Stimulated activated CD4-positive, alpha-beta T cell treated with anti-CD3 and anti-CD28 coated beads, Interleukin-12 subunit alpha, Interleukin-12 subunit beta, amount 100 ng/mL, for 4 hours (primary cell): ENCODE data around the gene ACP5.
A peak's percentile ranks its signal among the peaks of the same experiment; 100 is the strongest.
"Not testable (repeated sequence)": the region's sequence is repeated elsewhere in the genome, so short reads cannot be mapped to it uniquely, and the experiment has no call there.

Experiments
- DNase-seq: peaks from one replicate; pipeline ENCODE4 v3.0.0-alpha.2; 2020

The ACP5 gene

DNA sequence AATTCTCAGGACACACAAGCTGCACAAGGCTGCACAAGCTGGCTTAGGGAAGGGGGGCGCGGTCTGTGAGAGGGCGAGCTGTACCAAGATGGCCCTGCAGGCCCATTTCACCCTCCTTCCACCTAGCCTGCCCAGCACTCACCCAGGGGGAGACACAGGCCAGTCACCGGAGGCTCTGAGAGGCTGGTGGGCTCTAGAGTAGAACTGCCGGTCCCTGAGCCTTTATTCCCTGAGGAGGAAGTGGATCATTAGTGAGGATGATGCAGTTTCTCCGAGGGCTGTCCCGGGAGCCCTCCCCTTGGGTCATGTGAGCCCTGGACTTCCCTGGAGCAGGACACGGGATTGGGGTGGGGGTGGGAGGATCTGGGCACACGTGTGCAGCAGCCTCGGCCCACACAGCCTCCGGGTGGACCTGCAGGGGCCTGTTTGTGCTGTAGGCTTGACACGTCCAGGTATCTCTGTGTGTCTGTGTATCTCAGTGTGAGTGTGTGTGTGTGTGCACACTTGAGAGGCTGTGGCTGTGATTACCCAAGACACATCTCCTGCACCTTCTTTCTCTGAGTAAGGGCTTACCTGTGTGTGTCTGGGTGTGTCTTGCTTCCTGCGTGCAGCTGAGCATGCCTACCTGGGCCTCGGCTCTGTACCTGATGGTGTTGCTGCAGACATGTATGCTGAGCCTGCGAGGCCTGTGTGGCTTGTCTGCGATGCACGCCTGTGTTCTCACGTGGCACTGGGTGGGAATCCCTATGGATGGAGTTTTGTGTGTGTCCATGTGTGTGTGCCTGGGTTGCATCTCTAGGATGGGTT is at the start of gene ACP5:
Gene ACP5, minus strand, starts transcription at position 195 of the 807 bp plus-strand sequence. CDS start 328 bp downstream, outside the sequence.
- DNase-seq = no peak

DNA sequence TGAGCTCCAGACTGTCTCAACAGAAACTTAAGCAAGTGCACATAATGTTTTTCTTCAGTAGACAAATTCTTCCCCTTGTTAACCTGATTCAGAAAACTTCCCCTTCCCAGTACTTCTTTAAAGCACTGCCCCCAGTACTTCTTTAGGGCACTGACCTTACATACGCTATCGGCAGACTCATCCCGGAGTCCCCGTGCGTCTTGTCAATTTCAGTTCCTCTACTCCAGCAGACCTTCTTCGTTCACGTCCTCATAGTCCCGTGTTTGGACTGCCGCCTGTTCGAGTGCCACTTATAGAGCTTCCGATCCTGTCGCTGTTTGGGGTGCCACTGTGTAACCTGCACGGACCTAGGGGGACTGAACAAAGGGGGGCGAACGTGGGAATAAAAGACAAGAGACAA is 48.8 kb upstream of the ACP5 start:
- DNase-seq = no peak

DNA sequence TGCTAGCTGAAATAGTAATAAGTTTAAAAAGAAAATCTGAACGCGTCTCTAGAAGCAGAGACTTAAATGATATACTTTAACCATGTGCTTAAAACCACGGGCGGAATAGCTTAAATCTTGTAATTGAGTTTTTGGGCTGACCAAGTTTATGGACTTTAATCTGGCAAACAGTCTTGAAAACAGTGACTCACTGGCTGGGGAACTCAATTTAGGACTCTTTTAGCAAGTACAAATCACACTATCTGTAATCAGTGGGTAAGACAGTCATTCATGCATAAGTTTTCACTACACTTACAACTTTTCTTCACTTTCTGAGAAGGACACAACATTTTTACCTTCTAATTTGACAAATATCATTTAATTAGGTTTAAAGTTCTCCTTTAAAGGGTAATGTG is 46.6 kb upstream of the ACP5 start:
- DNase-seq = no peak

DNA sequence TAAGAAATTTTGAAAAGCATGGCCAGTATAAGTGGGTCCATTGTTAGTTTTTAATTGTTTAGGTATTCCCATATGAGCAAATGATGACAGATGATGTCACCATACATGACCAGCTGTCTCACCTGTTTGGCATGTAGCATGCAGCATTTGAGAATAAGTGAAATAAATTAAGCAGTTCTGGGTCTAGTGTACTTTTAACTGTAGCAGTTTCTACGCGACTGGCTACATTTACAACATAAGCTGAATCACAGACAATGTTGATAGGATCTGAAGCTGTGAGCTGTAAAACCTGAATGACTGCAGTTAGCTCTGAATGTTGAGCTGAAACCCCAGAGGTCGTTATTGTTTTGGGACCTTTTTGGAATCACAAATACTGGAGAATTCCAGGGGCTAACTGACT is 45.0 kb upstream of the ACP5 start:
- DNase-seq = not testable (repeated sequence)

DNA sequence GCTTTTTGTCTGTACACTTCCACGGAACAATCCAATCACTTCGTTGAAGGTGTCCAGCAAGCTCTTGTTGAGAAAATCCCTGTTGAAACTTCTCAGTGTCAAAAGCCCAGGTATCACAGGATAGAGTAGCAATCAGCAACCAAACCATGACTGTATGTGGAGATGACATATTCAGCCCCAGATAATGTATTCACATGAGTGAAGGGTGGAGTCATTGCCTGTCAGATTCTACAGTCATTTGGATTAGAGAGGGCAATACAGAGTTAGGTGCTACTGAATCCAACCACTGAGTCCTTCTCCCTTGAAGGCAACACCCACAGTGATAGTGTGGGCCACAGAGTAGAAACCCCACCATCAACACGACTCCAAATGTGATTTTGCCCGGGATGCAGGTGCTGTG is 43.1 kb upstream of the ACP5 start:
- DNase-seq = no peak

DNA sequence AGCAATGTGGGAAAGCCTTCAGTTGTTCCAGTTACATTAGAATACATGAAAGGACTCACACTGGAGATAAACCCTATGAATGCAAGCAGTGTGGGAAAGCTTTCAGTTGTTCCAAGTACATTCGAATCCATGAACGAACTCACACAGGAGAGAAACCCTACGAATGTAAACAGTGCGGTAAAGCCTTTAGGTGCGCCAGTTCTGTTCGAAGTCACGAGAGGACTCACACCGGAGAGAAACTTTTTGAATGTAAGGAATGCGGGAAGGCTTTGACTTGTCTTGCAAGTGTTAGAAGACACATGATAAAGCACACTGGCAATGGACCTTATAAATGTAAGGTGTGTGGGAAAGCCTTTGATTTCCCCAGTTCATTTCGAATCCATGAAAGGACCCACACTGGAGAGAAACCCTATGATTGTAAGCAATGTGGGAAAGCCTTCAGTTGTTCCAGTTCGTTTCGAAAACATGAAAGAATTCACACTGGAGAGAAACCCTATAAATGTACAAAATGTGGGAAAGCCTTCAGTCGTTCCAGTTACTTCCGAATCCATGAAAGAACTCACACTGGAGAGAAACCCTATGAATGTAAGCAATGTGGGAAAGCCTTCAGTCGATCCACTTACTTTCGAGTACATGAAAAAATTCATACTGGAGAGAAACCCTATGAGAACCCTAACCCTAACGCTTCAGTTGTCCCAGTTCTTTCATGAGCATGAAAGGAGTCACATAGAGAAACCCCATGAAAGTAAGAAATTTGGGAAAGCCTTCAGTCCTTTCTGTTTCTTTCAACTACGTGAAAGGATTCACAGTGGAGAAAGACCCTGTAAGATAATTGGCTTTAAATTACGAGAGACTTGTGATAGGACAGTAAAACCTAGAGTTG is 40.0 kb upstream of the ACP5 start:
- DNase-seq = no peak

DNA sequence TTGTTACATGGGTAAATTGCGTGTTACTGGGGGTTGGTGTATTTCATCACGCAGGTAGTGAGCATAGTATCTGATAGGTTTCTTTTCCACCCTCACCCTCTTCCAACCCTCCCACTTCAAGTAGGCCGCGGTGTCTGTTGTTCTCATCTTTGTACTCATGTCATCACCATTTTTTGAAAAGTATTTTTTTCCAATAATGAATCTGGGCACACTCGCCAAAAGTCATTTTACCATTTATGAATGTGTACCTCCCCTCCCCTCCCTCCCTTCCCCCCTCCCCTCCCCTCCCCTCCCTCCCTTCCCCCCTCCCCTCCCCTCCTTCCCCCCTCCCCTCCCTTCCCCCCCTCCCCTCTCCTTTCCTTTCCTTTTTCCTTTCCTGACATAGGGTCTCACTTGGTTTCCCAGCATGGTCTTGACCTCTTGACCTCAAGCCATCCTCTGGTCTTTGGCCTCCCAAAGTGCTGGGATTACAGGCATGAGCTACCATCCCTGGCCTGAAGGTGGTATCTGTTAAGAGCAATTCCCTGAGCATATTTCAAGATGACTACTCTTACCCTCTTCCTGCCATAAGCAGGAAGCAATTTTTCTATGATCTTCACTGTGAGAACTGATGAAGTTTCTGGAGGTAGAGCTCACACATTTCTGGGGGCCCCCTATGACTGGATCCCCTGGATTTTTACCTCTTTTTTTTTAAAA is 35.5 kb upstream of the ACP5 start:
- no peak for DNase-seq

DNA sequence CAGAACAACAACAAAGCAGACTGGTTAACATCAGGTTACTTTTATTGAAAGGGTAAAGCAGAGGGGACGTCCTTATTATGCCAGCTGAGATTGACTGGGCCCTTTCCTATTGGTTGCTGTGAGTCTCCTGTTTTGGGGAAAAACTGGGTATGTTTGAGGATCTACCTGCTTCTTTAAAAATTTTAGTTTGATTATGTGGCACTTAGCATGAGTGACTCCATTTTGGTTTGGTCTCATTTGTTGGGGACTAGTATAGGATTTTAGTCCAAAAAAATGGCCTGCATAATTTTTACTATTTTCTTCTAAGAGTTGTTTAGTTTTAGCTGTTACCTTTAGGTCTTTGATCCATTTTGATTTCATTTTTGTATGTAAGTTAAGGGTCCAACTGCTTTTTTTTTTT is 34.3 kb upstream of the ACP5 start:
- no peak for DNase-seq

DNA sequence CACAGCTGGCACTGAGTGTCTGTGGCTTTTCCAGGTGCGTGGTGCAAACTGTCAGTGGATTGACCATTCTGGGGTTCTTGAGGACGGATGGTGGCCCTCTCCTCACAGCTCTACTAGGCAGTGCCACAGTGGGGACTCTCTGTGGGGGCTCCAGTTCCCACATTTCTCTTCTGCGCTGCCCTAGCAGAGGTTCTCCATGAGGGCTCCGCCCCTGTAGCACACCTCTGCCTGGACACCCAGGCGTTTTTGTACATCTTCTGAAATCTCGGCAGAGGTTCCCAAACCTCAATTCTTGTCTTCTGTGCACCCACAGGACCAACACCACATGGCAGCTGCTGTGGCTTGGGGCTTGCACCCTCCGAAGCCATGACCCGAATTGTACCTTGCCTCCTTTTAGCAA is 29.0 kb upstream of the ACP5 start:
- no peak for DNase-seq

DNA sequence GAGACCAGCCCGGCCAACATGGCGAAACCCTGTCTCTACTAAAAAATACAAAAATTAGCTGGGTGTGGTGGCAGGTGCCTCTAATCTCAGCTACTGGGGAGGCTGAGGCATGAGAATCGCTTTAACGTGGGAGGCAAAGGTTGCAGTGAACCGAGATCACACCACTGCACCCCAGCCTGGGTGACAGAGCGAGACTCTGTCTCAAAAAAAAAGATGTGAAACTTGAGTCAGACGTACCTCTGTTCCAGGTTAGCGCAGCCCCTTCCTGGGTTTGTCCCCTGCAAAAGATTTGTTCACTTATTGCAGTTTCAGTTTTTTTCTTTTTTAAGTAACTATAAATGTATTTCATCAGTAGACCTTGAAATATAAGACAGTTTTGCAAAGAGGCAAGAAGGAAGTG is 22.3 kb upstream of the ACP5 start:
- not testable (repeated sequence) for DNase-seq

DNA sequence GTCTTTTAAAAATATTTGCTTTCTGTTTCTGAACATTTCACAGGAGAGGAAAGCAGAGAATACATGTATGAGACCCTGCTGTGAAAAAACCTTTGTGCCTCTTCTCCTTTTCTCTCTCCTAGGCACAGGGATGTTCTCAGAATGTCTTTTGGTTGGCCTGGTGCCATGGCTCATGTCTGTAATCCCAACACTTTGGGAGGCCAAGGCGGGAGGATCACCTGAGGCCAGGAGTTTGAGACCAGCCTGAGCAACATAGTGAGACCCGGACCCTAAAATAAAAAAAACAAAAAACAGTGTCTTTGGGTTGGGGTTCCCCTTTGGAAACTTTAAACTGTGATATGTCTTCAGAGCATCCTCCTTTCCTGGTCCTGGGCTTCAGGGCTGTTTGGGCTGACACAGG is 21.3 kb upstream of the ACP5 start:
- no peak for DNase-seq

DNA sequence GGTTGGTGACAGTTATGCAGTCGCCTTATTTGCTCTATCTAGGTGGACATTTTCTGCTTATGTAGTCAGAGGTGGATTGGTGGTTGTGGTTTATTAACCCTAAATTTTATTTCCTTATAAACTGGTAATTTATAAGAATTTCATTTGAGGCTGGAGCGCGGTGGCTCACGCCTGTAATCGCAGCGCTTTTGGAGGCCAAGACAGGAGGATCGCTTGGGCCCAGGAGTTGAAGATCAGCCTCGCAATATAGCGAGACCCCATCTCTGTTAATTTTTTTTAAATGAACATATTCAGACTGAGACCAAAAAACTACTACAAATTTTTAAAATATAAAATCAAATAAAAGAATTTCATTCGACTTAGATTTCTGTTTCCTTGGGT is 20.6 kb upstream of the ACP5 start:
- no peak for DNase-seq

DNA sequence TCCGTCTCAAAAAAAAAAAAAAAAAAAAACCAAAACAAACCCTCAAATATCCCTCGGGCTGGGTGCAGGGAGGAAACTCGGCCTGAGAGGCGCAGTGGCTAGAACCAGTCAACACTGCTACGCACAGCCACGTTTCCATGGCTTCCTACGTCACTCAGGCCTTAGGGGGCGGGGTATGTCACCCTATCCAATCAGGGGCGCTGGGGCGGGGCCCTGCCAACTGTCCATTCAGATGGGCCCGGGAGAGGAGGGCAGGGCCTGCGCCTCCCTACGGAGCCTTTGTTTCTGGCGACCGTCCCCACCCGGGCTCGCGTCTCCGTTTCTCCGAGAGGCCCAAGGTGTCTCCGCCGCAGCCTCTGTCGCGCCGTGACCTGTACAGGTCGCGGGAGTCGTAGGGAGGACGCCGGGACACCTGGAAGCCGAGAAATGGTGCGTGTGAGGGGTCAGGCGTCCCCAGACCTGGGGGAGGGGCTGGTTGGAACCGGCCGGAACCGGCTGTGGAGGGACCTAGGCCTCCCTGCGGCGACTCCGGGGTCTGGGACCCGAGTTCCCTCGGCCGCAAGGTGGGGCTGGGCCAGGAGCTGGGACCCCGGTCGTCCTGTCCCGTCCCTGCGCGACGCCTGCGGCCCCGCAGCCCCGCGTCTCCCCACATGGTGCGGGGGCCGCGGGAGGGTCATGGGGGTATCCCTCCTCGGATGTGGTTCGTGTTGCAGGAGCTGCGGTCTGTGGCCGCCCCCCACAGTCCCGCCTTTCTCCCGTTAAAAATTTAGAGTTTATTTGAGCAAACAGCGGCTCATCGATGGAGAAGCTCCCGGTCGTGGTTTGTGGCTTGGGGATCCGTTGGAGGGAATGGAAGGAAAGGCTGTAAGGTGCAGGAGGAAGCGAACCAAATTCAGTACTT is 20.0 kb upstream of the ACP5 start, which contains the start of gene ZNF627:
Gene ZNF627, plus strand, starts transcription at position 282 of the 901 bp plus-strand sequence. Its CDS starts 145 bp downstream, at position 427.
- DNase-seq = peak; percentile 95

DNA sequence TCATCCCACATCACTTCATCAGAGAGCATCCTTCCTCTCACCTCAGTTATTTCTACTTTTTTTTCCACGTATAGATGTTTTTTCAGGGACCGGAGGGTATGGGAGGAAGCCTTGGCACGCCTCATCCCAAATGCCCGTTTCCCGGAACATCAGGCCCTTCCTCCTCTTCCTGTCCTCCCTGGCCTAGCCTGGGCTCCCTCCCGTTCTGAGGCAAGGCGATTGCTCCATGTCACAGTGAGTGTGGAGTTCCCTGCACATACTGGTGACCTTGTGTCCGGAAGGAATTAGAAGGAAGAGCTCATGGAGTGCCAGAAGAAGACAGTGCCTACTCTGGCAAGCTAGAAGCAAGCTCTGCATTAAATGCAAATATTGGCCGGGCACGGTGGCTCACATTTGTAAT is 18.7 kb upstream of the ACP5 start:
- no peak for DNase-seq

DNA sequence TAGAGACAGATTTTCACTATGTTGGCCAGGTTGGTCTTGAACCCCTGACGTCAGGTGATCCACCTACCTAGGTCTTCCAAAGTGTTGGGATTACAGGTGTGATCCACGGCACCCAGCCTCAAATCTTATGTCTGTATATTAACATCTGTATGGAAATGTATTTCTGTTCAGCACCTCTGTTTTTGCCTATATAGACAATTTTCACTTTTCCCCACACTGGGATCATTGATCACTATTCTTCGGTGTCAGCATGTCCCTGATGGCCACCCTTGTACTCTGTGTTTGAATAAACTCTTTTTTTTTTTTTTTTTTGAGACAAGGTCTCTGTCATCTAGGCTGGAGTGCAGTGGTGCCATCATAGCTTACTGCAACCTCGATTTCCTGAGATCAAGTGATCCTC is 16.6 kb upstream of the ACP5 start:
- no peak for DNase-seq

DNA sequence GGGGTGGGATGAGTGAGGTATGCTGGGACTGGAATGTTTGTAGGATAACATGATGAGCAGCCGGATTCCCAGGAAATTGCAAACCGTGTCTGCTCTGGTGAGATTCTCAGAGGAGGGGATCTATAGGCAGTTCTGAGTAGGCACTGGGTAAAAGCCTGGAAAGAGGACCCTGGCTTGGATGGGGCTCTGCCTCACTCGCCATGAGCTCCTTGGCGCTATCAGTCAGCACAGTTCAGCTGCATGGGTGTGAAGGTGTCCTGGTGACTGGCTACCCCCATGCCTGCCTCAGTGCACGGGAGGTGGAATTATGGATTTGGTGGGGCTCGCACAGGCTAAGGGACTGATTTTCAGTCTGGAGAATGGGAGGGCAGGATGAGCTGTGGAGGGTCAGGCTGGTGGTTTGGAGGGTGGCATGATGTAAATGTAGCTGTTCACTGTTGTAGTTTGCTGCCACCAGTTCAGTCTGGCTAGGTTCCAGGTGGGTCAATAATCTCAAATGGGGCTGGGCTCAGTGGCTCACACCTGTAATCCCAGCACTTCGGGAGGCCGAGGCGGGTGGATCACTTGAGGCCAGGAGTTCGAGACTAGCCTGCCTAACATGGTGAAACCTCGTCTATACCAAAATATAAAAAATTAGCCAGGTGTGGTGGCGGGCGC is 10.7 kb upstream of the ACP5 start:
- no peak for DNase-seq

DNA sequence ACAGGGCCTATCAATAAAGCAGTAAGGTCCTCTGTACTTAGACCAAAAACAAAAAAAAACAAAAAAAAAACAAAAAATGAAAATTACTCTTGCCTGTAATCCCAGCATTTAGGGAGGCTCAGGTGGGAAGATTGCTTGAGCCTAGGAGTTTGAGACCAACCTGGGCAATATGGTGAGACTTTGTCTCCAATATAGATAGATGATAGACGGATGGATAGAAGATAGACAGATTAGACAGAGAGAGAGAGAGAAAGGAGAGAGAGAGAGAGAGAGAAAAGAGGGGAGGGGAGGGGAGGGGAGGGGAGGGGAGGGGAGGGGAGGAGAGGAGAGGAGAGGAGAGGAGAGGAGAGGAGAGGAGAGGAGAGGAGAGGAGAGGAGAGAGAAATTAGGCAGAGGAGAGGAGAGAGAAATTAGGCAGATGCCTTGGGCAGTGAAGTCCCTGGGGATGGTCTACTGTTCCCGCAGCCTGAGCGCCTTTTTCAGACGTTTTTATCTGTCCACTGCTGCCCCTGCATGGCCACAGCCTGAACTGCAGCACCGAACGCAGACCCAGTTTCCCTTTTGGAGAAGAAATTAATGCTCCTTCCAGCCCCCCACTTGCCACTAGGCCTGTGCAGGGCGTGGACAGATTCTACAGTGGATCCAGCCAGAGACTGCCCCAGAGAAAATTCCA is 10.0 kb upstream of the ACP5 start:
- peak; percentile 77 for DNase-seq

DNA sequence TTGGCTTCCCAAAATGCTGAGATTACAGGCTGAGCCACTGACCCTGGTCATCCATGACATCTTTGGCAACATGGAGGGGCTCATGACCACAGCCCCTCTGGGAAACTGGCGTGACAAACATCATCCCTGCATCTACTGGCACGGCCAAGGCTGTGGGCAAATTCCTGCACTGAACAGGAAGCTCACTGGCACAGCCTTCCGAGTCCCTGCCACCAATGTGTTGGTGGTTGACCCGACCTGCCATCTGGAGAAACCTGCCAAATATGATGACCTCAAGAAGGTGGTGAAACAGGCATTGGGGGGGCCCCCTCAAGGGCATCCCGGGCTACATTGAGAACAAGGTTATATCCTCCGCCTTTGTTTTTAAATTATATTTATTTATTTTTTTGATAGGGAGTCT is 8.9 kb upstream of the ACP5 start:
- DNase-seq = no peak

DNA sequence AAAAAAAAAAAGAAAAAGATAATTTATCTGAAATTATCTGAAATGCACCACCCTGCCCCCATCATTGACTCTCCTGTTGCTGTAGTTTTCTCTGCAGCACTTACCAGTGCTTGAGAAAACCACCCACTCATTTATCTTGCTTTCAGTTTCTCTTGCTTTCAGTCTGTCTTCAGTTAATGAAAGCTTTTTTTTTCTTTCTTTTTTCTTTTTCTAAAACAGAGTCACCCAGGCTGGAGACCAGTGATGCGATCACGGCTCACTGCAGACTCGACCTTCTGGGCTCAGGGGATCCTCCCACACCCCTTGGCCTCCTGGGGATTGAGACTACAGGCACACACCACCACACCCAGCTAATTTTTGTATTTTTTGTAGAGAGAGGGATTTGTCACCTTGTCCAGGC is 4.3 kb upstream of the ACP5 start:
- peak; percentile 42 for DNase-seq

DNA sequence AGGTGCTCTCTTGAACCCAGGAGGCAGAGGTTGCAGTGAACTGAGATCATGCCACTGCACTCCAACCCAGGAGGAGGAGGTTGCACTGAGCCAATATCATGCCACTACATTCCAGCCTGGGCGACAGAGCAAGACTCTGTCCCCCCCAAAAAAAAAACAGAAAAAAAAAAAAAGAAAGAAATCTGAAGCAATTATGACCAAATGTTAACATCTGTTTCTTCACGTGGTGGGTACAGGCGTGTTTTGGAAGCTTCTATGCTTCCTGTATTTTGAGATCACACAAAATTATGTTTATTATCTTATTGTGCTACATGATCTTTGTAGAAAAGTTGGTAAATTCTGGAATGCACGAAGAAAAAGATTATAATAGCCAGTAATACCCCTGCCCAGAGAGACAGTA is 2.7 kb upstream of the ACP5 start:
- no peak for DNase-seq
